Bronchial epithelial cell (primary cell): ENCODE data around the gene PCYT2. TPM values are rescaled to one million over a fixed set of nuclear protein-coding genes. Genes with fewer than 3 reads are reported as not detected.
"Not testable (repeated sequence)": the region's sequence is repeated elsewhere in the genome, so short reads cannot be mapped to it uniquely, and the experiment has no call there.

Experiments used
- DNase-seq: peaks from one replicate; pipeline ENCODE4 v3.0.0-alpha.2; 2010; ENCODE audit warnings: low read depth
- FAIRE-seq: peaks from 2 replicates; lab custom pipeline; 2011; peaks lifted over from hg19 to GRCh38; lab: Jason Lieb, UNC
- H3K27me3 ChIP-seq: 2 replicates; pipeline ENCODE4 v1.5.1; 2011; ENCODE audit warnings: low read length; ENCODE audit not compliant: control insufficient read depth, insufficient read depth
- H3K36me3 ChIP-seq: 2 replicates; pipeline ENCODE4 v1.5.1; 2011; ENCODE audit warnings: low read length; ENCODE audit not compliant: control insufficient read depth, insufficient read depth
- H3K4me3 ChIP-seq: 2 replicates; pipeline ENCODE4 v1.5.1; 2011; ENCODE audit warnings: mild to moderate bottlenecking, low read depth, low read length, control low read depth
- total RNA-seq: library from RNA; depleted of rRNA; stranded (reverse); fragments of >200 nt; gene quantifications from 2 replicates; pipeline ENCODE4 v1.2.1, GENCODE V29; 2014
- TF ChIP-seq, protein P1 (sequence below): IDR thresholded peaks from 2 replicates; pipeline ENCODE4 v1.5.1; 2011; ENCODE audit warnings: mild to moderate bottlenecking, moderate library complexity, low read length, control low read depth, inconsistent platforms; ENCODE audit not compliant: insufficient read depth, severe bottlenecking

PCYT2 gene
- total RNA-seq, 1 donor from 2014 or later = 29.5 TPM

DNA sequence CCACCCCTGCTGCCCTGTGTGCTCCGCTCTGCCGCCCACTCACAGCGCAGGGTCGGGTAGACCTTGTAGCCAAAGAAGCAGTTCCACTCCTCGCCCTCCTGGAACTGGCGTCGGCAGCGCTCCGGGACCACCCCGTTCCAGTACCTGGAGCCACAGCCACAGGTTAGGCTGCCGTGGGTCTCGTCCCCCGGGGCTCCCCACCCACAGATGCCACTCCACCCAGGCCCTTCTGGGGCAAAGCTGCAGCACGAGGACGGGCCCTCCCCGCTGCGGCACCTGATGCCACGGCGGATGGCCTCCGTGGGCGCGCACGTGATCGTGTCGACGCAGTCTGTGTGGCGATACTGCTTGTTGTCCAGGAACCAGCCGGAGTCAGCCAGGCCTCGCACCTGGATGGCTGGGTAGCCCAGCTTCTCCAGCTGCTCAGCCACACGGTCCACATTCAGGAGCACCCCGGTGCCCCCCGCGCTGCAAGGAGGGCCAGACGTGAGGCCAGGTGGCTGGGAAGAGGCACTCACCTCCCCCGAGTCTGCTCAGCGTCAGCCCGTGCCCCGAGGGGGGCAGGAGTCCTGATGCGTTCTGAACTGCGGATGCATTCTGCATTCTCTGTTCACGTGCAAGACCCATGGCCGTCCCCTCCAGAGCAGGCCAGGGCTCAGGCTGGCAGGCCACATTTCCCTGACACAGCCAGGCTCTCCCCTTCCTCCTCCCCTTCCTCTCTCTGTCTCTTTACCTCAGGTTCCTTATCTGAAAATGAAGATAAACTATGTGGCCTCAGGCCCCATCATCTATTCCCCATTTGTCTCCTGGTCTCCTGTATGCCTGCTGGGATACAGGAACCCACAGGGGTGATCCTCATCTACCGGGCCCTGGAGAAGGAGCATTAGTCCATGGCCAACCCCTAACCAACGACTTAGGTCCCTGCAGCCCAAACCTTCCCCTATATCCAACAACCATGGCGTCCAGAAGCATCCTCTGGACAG lies 45.7 kb upstream of the PCYT2 start:
- no peak overlapping the region for H3K4me3 ChIP-seq
- FAIRE-seq (no peak), DNase-seq (no peak)
- no peaks in the 10 kb centered on the region for H3K36me3 ChIP-seq
- H3K27me3 ChIP-seq = peaks cover 26% of the 10 kb centered on the region
- TF ChIP-seq, protein P1, sequence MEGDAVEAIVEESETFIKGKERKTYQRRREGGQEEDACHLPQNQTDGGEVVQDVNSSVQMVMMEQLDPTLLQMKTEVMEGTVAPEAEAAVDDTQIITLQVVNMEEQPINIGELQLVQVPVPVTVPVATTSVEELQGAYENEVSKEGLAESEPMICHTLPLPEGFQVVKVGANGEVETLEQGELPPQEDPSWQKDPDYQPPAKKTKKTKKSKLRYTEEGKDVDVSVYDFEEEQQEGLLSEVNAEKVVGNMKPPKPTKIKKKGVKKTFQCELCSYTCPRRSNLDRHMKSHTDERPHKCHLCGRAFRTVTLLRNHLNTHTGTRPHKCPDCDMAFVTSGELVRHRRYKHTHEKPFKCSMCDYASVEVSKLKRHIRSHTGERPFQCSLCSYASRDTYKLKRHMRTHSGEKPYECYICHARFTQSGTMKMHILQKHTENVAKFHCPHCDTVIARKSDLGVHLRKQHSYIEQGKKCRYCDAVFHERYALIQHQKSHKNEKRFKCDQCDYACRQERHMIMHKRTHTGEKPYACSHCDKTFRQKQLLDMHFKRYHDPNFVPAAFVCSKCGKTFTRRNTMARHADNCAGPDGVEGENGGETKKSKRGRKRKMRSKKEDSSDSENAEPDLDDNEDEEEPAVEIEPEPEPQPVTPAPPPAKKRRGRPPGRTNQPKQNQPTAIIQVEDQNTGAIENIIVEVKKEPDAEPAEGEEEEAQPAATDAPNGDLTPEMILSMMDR = no peak

DNA sequence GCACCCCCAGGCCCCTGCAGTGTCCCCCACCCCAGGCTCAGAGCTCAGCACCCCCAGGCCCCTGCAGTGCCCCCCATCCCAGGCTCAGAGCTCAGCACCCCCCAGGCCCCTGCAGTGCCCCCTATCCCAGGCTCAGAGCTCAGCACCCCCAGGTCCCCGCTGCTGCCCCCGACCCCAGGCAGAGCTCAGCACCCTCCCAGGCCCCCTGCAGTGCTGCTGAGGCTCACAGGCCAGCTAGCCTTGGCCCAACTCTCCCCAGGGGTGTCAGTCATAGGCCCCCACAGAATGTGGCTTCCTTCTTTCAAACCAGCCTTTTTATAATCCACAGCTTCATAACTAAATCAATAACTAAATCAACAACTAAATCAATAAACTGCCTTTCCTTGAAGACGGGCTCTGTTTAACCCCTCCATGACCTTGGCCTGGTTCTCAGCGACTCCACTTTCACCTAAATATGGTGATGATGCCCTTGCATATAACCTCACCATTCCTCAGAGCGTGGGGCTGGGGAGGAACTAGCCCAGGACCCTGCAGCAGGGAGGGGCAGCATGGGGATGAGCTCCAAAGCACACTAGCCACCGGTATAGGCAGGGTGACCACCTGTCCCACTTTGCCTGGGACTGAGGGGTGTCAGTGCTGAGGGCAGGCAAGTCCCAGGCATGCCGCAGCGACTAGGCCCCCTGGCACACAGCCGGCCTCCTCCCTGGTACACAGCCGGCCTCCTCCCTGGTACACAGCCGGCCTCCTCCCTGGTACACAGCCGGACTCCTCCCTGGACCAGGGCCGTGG lies 44.8 kb upstream of the PCYT2 start:
- H3K27me3 ChIP-seq = peaks cover 24% of the 10 kb centered on the region
- FAIRE-seq = no peak
- no peak for DNase-seq
- TF ChIP-seq, protein P1 = no peak
- H3K4me3 ChIP-seq = no peak overlapping the region
- H3K36me3 ChIP-seq = no peaks in the 10 kb centered on the region

DNA sequence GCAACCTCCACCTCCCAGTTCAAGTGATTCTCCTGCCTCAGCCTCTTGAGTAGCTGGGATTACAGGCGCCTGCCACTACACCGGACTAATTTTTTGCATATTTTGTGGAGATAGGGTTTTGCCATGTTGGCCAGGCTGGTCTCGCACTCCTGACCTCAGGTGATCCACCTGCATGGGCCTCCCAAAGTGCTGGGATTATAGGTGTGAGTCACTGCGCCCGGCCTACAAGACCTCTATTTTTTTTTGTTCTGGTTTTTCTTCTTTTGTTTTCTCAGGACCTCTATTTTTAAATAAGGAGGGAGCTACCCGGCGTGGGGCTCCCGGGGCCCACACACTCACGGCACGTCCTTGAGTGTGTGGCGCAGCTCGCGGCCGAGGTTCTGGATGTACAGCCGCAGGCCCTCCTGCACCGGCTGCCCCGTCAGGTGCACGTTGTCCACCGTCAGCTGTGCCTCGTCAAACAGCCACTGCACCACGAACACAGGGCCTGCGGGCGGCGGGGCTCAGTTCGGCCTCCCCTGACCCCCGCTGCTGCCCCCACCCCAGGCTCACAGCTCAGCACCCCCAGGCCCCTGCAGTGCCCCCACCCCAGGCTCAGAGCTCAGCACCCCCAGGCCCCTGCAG lies 44.0 kb upstream of the PCYT2 start:
- DNase-seq = no peak
- TF ChIP-seq, protein P1 = no peak
- FAIRE-seq = no peak

DNA sequence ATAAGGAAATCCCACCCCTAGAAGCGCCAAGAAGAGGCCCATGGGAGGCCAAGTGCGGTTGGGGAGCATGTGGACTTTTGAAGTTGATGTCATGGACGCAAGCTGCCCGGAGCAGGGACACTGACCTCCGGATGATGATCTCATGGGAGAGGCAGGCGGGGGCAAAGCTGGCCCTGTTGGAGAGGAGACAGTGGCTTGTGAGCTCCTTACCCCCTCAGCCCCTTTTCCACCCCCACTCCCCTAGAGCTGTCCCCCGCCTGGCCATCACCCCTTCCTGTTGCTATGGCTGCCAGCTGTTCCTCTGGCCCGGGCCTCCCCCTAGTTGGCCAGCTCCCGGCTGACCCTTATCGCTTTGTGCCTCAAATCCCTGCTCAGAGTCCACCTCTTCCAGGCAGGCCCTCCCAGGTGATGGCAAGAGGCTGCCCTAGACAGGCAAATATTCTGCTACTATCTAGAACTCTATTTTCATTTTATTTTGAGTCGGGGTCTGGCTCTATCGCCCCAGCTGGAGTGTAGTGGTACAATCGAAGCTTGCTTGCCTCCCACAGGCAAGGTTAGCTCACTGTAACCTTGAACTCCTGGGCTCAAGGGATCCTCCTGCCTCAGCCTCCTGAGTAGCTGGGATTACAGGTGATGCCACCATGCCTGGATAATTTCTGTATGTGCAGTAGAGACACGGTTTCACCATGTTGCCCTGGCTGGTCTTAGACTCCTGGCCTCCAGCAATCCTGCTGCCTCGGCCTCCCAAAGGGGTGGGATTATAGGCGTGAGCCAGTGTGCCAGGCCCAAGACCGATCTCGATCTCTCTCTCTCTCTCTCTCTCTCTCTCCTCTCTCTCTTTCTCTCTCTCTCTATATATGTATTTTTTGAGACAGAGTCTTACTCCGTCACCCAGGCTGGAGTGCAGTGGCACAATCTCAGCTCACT lies 43.2 kb upstream of the PCYT2 start:
- no peak overlapping the region for H3K4me3 ChIP-seq
- peaks cover 15% of the 10 kb centered on the region for H3K27me3 ChIP-seq
- H3K36me3 ChIP-seq = no peaks in the 10 kb centered on the region
- TF ChIP-seq, protein P1 = no peak
- no peak for DNase-seq
- FAIRE-seq = no peak

More for the DNA sequence above, 44.0 kb upstream of the PCYT2 start:
- Histone ChIP-seq H3K36me3 (no peaks in the 10 kb centered on the region), H3K27me3 (peaks cover 20% of the 10 kb centered on the region), H3K4me3 (no peak overlapping the region)

DNA sequence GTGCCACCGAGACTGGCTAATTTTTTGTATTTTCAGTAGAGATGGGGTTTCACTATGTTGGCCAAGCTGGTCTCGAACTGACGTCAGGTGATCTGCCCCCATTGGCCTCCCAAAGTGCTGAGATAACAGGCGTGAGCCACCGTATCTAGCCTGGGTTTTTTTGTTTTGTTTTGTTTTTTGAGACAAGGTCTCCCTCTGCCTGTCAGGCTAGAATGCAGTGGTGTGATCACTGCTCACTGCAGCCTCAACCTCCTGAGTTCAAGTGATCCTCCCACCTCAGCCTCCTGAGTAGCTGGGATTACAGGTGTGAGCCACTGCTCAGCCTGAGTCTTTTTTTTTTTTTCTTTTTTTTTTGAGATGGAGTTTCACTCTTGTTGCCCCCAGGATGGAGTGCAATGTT lies 42.2 kb upstream of the PCYT2 start:
- not testable (repeated sequence) for DNase-seq, FAIRE-seq, H3K36me3 ChIP-seq, H3K27me3 ChIP-seq, H3K4me3 ChIP-seq
